HG03432 (cell line): Measurements from ENCODE around the gene RAD51D.
"Not testable (repeated sequence)": the region's sequence is repeated elsewhere in the genome, so short reads cannot be mapped to it uniquely, and the experiment has no call there.

Experiments used
- ATAC-seq: cut with Tn5 transposase; IDR thresholded peaks from one replicate; pipeline ENCODE4 v1.9.1; 2021; ENCODE audit warnings: mild to moderate bottlenecking, moderate library complexity; ENCODE audit not compliant: unreplicated experiment

The RAD51D gene

GRCh38 chr17:35095741-35096140 lies 23.9 kb downstream of the RAD51D start:
- no peak for ATAC-seq

- ATAC-seq: no peak
These were observed 24.8 kb downstream of the RAD51D start for GRCh38 chr17:35094902-35095301.

- not testable (repeated sequence) for ATAC-seq
These were observed 29.0 kb downstream of the RAD51D start for GRCh38 chr17:35090707-35091106.

GRCh38 chr17:35089586-35090296 lies 29.9 kb downstream of the RAD51D start:
- ATAC-seq: peak; percentile 11

DNA sequence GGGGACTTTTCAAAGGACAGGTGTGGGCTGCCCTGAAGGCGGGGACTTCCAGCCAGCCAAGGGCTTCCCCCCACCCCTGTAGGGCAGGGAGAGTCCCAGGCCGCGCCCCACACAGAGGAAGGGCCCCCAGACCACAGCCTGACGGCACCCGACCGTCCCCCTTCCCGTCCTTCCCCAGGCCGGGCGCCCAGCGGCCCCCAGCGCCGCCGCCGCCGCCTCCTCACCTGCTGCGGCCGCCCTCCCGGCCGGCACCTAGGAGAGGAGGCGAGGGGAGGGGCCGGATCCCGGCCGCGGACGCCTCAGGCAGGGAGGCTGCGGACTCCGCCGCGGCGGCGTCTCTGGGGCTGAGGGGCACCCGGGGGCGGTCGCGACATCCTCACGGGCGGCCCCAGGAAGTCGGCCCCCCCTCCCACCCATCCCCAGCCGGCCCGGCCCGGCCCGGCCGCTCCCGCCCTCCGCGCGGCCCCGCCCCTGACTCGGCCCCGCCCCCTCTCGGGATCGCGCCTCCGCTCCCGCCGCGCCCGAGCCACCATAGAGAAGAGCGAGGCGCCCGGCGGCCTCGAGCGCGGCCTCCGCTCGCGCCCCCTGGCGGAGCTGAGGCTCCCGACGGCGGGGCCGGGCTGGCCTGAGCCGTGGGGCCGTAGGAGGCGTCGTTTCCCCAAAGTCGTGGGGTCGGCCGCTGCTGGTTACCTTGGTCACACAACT lies 30.6 kb downstream of the RAD51D start:
- peak; percentile 79 for ATAC-seq

DNA sequence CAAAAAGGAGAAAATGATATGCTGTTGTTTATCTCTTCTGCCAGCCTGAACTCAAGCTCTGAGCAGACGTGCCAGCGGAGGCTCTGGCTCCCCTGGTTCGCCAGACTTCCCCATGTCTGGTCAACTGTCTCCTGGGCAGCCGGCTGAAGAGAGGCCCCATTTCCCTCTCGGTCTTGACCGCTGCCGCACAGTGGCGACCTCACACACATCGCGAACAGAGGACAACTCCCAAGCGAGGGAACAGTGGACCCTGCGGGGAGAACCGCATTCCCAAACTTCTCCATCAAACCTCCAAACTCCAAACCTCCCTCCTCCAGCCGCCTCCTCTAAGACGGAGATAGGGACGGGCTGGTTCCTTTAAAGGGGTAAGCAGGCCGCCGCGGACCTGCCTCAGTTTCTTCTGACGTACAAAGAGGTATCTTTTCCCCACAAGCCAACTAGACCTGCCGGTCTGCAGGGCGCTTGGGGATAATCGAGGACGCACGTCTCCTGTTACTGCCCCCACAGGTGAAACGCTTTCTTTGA lies 31.2 kb downstream of the RAD51D start:
- ATAC-seq: peak; percentile 8

DNA sequence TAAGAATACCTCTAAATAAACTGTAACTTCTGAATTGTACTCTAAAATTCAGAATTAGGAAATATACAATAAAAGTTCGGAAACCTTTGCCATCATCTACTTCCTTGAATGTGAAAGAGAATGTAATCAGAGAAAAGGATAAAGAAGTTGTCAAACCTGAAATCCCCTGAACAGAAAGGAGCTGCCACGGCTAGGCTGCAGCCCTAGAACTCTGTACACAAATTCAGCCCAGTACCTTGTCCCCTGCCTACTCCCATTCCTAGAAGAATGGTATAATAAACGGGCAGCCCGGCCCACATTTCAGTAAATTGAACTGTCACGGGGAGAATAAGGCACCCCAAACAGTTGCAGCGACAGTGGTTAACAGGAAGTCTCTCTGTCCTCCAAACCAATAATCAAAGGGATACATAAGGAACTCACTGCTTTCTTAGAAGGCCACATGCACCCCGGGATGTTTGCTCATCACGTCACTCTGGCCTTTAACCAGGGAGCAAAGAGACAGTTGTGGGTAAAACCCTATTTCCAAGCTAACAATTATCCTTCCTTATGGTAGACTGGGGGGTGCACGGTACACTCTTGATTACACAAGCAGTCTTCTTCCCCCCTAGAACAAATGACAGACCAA lies 31.8 kb downstream of the RAD51D start:
- ATAC-seq: no peak

- ATAC-seq: no peak
These were observed 32.6 kb downstream of the RAD51D start for GRCh38 chr17:35086931-35087573.

DNA sequence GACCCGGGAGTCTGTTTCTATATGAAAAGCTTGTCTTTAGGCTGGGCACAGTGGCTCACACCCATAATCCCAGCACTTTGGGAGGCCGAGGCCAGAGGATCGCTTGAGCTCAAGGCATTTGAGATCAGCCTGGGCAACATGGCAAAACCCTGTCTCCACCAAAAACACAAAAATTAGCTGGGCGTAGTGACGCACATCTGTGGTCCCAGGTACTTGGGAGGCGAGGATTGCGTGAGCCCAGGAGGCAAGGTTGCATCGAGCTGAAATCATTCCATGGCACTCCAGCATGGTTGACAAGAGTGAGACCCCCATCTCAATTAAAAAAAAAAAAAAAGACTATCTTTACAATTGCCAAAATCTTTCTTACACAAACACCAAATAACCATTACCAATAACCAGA lies 33.5 kb downstream of the RAD51D start:
- no peak for ATAC-seq

DNA sequence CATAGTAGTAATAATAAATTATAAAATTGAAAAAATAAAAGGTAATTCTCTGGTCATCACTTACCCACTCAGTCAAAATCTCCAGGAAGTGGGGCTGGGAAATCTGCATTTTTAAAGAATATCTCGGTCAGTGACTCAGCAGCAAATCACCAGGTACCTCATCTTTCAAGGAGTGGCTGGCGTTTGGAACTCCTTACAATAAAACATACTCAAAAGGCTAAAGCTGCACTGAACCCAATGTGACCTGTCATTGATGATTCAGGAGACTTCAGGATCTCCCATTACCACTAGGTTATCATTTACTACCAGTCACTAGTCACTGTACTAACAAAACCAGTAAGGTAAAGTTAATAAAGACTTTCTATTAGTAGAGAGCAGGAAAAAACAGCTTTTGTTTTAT lies 34.7 kb downstream of the RAD51D start:
- ATAC-seq: no peak

DNA sequence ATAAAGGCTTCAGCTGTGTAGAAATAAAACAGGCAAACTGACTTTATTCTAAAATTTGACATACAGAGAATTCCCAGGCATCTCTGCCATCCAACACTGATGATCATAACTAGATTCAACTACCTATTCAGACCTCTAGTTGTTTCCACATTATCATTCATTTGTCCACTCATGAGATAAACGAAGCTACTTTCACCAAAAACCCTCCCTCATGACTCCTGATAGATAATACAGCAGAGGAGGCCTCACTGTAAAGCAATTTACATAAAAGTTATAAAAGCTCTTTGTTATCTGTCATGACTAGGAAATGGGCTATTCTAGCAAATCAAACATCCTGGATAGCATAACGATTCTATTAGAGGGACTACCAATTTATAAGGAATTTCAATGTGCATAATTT lies 36.6 kb downstream of the RAD51D start:
- ATAC-seq: no peak

DNA sequence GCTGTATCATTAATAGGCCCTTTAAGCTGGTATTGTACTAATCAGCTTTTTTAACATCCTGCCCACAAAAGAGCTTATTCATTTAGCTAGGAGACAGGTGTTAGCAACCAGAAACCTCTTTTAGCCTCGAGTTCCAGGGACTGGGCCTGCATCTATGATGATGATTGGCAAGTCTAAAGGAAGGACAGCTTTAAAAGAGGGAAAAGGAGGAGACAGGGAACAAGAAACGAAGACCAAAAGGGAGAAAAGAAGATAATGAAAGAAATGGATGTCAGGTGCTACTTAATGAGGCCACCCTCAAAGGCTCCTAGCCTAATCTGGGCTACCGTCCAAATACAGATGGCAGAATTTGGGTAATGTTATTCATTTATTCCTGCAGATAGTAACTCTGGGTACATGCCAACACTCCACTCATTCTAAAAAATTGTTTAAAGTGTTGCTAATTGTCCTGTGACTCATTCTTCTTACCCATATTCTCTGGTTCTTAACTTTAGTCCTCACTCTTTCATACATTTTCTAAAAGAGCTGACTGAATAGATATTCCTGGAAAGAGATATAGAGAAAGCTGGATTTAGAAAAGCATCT lies 37.5 kb downstream of the RAD51D start:
- no peak for ATAC-seq

GRCh38 chr17:35081638-35082037 lies 38.0 kb downstream of the RAD51D start:
- no peak for ATAC-seq

DNA sequence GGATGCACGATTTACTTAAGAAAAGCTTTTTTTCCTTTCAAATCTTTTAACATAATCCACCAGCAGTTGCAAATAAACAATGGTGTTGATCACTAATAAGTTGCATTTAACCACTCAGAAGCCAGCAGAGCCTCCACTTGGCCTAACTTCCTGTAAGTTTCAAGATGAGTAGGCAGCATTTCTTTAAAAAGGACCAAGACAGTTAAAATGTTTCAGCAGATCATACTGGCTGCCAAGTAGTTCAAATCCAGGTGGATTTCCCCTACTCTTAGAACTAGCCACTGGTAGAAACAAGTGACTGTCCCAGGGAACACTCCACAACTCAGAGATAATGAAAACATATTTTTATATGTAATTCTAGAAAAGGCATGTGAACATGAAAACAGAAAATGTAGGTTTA lies 39.1 kb downstream of the RAD51D start:
- ATAC-seq: no peak

DNA sequence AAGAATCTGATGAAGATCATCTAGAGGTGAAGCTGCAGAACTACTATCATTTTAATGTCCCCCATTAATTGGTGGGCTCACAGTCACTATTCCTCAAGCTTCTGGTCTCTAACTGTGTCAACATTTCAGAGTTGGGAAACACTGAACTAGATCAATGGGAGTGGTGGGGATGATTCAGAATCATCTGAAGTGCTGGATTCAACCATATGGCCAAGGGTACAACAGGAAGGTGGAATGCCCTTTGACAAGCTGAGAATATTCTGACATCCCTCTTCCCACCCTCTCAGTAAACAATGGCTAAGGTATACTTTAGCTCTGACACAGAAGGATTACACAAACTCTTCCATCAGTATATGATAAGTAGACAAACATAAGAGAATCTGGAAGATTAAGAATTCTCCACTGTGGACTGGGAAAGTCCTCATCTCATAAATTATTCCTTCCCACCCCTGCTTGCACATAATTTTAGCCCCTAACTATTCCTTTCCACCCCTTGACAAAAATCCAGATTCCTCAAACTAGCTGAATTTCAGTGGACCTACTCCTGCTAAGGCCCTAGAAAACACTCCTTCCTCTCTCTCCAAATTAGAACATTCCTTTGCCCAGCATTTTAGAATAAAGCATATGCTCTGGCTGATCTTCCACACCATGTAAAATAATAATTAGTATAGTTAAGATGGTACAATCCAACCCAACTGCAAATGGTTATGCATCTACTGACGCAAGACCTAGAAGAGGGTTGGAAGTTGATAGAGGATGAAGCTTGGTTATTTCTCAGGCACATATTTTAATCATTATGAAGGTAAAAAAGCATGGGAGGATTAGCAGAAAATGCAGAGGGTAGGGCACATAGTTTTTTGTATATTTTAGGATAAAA lies 39.9 kb downstream of the RAD51D start:
- no peak for ATAC-seq

DNA sequence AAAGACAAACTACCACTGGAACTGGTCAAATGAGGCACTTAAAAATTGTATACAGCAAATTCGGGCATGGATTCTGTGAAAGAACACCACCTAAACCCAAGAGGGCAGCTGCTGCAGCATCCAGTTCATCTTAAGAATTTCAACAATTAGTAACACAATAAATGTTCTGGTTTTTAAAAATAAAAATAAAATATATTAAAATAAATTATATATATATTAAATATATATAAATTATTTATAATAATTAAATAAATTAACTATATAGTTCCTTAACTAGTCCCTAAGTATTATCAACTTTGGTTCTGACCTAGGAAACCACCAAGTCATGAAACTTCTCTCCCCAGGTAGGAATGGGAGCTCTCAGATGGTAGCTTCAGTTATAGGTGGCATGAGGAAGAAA lies 42.8 kb downstream of the RAD51D start:
- ATAC-seq: no peak

- ATAC-seq: no peak
These were observed 44.7 kb downstream of the RAD51D start for GRCh38 chr17:35074711-35075707.

DNA sequence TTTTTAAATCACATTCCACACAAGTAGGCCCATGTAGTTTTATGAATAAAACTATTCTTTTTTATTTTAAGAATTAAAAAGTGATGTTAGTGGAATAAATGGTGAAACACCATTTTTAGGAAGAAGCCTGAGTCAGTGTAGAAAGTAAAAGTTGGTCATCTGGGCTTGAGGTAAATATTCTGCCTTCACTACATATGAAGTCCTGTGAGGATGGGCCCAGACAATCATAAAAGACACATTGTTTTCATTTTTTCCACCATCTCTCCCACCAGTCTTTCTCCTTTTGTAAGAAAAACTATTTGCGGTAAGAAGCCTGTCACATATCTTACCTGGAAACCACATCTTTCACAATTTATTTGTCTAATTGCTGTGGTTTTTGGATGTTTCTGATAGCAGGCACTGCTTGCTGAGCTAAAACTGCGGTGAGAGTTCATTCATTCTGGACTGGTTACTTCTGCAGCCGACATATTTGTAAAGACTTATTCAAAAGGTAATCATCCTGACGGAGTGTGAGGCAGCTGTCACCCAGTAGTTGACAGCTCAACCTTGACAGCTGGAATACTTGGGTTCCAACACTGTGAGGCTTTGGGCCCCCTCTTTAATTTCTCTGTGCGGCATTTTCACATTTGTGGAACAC lies 45.6 kb downstream of the RAD51D start:
- ATAC-seq: no peak
